Progenitor cell of endocrine pancreas (in vitro differentiated cells): Measurements from ENCODE around the gene BCL2L1. TPM values are rescaled to one million over a fixed set of nuclear protein-coding genes. Genes with fewer than 3 reads are reported as not detected.

Experiments
- DNase-seq: peaks from one replicate; pipeline ENCODE4 v3.0.0; 2021; ENCODE audit warnings: low spot score; ENCODE audit not compliant: unreplicated experiment
- H3K27ac Mint-ChIP-seq: 2 replicates; pipeline ENCODE4 v1.8.0; 2021; ENCODE audit warnings: mild to moderate bottlenecking, moderate library complexity, mixed read lengths
- H3K27me3 Mint-ChIP-seq: 2 replicates; pipeline ENCODE4 v1.8.0; 2021; ENCODE audit warnings: mixed read lengths
- H3K36me3 Mint-ChIP-seq: 2 replicates; pipeline ENCODE4 v1.8.0; 2022; ENCODE audit warnings: mixed read lengths; ENCODE audit not compliant: insufficient read depth
- H3K4me1 Mint-ChIP-seq: 2 replicates; pipeline ENCODE4 v1.8.0; 2021; ENCODE audit warnings: low read depth, mixed read lengths
- H3K4me3 Mint-ChIP-seq: 2 replicates; pipeline ENCODE4 v1.8.0; 2021; ENCODE audit warnings: low read depth, mild to moderate bottlenecking, moderate library complexity, mixed read lengths
- H3K9me3 Mint-ChIP-seq: 2 replicates; pipeline ENCODE4 v1.8.0; 2021; ENCODE audit warnings: low read depth, mixed read lengths
- total RNA-seq: library from RNA; stranded (reverse); gene quantifications from 2 replicates; pipeline ENCODE4 v1.2.1, GENCODE V29; 2021
- TF ChIP-seq, protein P1 (sequence below): fragments of 200-600 bp; sonication (generic); IDR thresholded peaks from one replicate; pipeline ENCODE4 v1.5.0; 2021; ENCODE audit warnings: antibody characterized with exemption, mild to moderate bottlenecking; ENCODE audit not compliant: unreplicated experiment

Gene BCL2L1
- total RNA-seq, 1 donor from 2014 or later: 130 TPM

DNA sequence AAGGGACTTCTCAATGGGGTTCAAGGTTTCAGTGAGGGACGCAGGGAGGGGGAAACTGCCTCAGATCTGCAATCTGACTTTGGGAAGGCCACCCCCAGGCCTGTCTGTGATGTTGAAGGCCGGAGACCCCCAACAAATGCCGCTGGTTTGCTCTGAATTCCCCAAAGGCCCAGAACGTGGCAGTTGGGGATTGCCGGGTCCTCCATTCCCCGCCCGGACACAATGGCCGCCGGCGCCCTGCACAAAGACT, 326 bp upstream of the BCL2L1 start:
- TF ChIP-seq, protein P1, sequence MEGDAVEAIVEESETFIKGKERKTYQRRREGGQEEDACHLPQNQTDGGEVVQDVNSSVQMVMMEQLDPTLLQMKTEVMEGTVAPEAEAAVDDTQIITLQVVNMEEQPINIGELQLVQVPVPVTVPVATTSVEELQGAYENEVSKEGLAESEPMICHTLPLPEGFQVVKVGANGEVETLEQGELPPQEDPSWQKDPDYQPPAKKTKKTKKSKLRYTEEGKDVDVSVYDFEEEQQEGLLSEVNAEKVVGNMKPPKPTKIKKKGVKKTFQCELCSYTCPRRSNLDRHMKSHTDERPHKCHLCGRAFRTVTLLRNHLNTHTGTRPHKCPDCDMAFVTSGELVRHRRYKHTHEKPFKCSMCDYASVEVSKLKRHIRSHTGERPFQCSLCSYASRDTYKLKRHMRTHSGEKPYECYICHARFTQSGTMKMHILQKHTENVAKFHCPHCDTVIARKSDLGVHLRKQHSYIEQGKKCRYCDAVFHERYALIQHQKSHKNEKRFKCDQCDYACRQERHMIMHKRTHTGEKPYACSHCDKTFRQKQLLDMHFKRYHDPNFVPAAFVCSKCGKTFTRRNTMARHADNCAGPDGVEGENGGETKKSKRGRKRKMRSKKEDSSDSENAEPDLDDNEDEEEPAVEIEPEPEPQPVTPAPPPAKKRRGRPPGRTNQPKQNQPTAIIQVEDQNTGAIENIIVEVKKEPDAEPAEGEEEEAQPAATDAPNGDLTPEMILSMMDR: no peak
- Mint-ChIP-seq H3K4me3 (peak overlapping the region; percentile 82), H3K27ac (peak overlapping the region; percentile 97), H3K4me1 (peaks cover 42% of the 10 kb centered on the region), H3K36me3 (peaks cover 8% of the 10 kb centered on the region), H3K27me3 (no peaks in the 10 kb centered on the region), H3K9me3 (no peaks in the 10 kb centered on the region)
- DNase-seq: no peak

DNA sequence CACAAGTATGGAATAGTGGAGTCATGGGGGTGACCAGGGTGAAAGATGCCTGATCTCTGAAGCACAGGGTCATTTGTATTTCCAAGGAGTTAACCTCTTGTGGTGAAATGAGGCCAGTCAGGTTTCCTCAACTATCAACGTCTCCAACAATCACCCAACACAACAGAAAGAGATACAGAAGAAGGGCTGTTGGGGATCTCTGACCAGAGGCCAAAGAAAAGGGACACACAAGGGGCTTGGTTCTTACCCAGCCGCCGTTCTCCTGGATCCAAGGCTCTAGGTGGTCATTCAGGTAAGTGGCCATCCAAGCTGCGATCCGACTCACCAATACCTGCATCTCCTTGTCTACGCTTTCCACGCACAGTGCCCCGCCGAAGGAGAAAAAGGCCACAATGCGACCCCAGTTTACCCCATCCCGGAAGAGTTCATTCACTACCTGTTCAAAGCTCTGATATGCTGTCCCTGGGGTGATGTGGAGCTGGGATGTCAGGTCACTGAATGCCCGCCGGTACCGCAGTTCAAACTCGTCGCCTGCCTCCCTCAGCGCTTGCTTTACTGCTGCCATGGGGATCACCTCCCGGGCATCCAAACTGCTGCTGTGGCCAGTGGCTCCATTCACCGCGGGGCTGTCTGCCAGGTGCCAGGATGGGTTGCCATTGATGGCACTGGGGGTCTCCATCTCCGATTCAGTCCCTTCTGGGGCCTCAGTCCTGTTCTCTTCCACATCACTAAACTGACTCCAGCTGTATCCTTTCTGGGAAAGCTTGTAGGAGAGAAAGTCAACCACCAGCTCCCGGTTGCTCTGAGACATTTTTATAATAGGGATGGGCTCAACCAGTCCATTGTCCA, 1.0 kb downstream of the BCL2L1 start:
- Mint-ChIP-seq H3K4me1 (peaks cover 52% of the 10 kb centered on the region), H3K4me3 (peak overlapping the region; percentile 82), H3K27me3 (no peaks in the 10 kb centered on the region), H3K36me3 (peaks cover 19% of the 10 kb centered on the region), H3K9me3 (no peaks in the 10 kb centered on the region), H3K27ac (peak overlapping the region; percentile 97)
- TF ChIP-seq, protein P1: no peak
- DNase-seq: no peak

DNA sequence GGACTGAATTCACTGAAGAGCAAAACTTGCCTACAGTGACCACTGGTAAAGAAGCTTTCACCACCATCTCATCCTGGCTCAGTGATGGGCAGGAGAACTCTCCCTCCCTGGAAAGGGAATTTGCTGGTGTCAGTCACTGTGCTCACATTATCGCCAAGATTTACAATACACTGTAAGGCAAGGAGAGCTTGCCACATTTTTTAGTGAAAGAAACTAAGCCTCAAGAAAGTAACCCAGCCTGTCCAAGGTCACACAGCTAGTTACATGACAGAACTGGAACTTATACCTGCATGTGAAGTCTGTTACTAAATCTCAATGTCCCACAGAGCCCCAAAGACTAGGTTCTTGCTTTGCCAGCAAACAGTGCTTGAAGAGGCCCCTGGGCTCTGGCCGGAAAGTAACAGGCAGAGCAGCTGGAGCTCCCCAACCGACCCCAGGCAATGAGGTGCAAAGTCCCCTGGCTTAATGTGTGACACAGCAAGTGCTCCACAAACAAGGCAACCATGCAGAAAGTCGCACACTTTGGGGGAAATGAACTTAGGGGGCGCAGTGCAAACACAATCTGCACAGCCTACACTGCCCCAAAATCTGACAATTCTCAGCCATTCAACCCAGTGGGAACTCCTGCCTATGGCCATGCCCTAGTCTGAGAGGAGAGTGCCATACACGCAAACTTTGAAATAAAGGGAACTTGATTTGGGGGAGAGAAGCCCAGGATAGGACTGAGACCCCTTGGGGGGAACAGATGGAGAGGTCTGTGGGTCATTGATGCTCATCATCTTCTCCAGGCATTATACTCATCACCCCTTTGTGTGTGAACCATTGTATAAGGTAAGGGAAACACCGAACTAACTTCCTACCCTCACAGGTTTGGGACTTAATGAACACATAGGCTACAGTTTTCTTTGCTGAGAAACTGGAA, 1.9 kb downstream of the BCL2L1 start:
- Mint-ChIP-seq H3K27ac (peak overlapping the region; percentile 97), H3K36me3 (peaks cover 25% of the 10 kb centered on the region), H3K27me3 (no peaks in the 10 kb centered on the region), H3K9me3 (no peaks in the 10 kb centered on the region), H3K4me1 (peaks cover 60% of the 10 kb centered on the region), H3K4me3 (peak overlapping the region; percentile 82)
- no peak for DNase-seq
- TF ChIP-seq, protein P1: no peak

DNA sequence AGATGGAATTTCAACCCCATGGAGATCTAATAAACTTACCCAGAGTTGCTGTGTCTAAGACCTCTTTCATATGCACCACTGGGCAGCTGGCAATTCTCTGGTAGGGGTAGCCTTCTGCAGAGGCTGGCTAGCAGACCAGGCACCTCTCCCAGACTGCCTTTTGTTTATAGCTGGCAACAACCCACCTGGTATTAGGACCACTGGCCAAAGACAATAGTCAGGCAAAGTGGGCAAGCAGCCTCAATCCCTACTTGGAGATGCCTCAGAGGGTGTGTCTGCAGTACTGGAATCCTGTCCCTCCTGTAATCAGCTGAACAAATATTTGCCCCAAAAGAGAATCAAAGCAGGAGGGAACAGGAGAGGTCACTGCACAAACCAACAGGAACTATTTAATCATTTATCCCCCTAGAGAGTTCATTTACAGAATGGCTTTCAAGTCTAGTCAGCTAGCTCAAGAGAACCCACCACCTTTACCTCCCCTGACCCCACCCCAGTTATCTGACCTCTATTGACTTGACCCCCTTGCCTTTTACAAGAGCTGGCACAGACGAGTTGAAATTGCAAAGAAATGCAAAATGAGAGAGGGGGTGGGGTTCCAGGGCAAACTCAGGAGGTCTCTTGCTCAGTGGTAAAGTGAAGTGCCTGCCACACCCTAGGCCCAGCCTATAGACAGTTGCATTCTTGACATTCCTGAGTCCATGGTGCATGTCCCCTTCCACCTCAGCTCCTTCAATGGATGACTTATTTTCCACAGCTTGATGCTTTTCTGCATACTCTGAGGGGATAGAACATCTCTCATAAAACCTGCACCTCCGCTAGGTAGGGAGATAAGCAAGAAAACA, 2.8 kb downstream of the BCL2L1 start:
- H3K9me3 Mint-ChIP-seq: no peaks in the 10 kb centered on the region
- peaks cover 29% of the 10 kb centered on the region for H3K36me3 Mint-ChIP-seq
- peak overlapping the region; percentile 97 for H3K27ac Mint-ChIP-seq
- DNase-seq: peak; percentile 26
- H3K4me1 Mint-ChIP-seq: peaks cover 63% of the 10 kb centered on the region
- peak overlapping the region; percentile 82 for H3K4me3 Mint-ChIP-seq
- TF ChIP-seq, protein P1: no peak
- H3K27me3 Mint-ChIP-seq: no peaks in the 10 kb centered on the region
